NCI-H1694 (cell line): ENCODE results near the gene CABP2.
"Not testable (repeated sequence)": the region's sequence is repeated elsewhere in the genome, so short reads cannot be mapped to it uniquely, and the experiment has no call there.

Experiments used
- DNase-seq: peaks from one replicate; lab custom pipeline; 2025; lab: John Stamatoyannopoulos, UW

The CABP2 gene

DNA sequence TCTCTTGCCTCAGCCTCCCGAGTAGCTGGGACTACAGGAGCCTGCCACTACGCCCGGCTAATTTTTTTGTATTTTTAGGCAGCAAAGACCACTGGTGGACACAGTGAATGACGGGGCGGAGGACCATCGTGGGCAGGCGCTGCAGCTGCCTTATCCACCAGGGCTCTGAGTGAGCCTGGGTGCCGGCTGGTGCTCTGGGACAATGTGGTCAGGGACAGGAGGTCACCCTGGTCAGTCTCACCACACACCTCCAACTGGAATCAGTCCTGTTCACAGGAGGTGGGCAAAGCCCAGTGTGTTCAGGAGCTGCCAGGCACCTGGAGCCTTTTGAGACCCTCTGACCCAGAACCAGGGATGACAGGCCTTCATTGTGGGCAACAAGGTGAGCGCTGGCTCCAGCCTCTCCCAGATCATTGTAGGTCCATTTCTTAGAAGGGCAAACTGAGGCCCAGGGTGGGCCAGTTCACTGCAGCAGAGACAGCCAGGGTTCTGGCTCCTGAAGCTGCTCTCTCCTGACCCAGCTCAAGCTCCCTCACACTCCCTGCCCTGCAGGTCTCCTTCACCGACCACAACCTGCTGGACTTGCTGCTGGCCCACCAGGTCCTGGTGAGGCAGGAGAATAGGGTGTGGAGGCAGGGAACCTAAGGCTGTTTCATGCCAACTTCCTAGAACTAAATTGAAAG lies 15.7 kb upstream of the CABP2 start:
- no peak for DNase-seq

GRCh38 chr11:67538306-67538705 lies 15.1 kb upstream of the CABP2 start:
- no peak for DNase-seq

- no peak for DNase-seq
Observed at GRCh38 chr11:67535561-67535960, 12.3 kb upstream of the CABP2 start.

- DNase-seq = no peak
Observed at GRCh38 chr11:67534070-67534679, 10.9 kb upstream of the CABP2 start.

- DNase-seq = no peak
Observed at GRCh38 chr11:67532889-67533288, 9.6 kb upstream of the CABP2 start.

- DNase-seq = no peak
Observed at GRCh38 chr11:67530282-67530592, 7.0 kb upstream of the CABP2 start.

GRCh38 chr11:67528376-67528775 lies 5.1 kb upstream of the CABP2 start:
- DNase-seq = no peak

DNA sequence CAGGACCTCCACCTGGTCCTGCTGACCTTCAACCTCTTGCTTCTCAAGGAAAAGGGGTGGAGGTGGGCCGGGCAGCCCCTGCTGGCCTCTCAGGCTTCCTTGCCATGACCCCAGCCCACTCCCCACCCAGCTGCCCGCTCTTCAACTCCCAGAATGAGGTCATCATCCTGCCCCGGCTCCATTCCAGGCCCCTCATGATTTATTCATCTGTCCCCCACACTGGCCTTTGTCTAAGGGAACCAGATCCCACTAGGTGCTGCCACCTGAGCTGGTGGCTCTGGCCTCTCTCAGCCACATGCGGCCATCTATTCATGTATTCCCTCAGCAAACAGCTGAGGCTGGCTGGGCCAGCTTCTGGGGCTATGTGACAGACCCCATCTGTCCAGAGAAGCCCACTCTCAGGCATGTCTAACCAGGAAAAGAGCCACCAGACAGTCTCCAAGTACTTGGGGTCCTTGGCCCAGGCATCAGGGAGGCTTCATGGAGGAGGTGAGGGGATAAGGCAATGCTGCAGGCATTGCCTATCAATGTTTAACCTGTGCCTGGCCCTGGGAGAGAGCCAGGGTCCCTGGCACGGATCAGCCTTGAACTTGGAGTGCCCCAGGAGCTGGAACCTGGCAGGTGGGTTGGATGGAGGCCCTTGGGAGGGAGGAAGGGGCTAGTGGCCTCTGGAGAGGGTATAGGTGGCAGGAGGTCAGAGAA lies 2.2 kb upstream of the CABP2 start:
- no peak for DNase-seq

DNA sequence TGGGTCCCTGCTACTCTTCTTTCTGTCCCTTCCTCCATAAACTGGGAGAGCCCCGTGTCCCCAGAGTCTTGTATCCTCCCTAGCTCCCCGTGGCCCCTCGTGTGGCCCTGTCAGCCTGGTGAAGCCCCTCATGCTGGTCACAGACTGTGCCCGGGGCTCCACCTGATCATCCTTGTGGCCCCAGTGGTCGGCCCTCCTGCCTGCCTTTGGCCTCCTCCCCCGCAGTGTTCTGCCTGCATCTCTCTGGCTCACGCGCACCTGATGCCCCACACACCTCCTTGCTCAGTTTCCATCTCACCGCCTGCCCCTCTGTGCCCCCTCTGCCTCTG lies 1.2 kb upstream of the CABP2 start:
- no peak for DNase-seq

DNA sequence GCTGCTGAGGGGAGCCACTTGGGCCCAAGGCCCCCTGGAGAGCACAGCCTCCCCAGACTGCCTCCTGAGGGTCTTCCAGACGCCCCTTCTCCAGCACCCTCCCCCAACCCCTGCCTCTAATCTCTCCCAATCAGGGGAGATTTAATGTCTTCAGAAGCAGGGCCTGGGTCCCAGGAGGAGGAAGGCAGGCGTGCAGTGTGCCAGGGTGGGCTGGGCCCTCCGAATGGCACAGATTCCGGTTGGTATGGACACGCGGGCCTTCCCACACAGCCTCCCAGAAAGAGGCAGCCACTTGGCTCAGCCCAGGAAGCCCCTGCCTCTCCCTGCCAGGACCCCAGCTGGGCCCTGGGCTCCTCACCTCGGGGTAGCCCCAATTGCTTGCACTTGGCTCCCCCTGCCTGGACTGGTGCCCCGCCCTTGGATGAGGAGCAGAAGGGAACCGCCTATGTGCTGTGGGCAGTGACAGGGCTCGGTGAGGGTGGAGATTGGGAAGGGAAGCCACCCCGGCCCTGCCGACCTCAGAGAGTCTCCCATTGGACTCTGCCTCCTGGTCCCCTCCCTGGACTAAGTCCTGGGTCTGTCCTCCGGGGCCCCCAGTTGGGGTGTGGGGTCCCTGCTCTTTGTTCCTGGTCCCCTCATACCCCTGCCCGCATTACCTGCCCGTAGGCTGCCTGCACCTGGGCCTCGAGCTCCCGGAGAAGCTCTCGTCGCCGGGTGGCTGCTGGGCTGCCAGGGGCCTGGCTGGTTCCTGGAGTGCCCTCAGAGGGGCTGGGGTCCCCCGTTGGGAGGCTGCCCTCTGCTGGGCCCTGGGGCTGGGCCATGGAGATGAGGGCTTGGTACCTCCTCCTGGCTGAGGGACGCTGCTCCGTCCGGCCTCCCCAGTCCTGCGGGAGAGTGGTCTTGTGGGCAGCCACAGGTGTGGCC lies 572 bp upstream of the CABP2 start:
- DNase-seq = no peak

DNA sequence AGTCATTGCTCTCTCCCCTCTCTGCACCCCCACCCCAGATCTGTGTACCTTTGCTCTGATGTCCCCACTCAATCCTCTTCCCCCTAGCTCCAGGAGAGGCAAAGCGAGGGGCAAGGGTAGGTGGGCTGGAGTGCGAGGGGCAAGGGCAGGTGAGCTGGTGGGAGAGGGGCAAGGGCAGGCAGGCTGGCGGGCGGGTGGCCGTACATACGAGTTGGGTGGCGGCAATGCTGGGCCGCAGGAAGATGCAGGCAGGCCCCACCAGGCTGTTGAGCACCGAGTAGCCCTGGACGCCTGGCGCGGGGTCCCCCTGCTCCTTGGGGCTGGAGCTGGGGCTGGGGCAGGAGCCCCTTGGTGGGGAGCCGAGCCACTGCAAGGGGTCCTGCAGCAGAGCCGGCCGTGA lies 908 bp downstream of the CABP2 start:
- DNase-seq = no peak

DNA sequence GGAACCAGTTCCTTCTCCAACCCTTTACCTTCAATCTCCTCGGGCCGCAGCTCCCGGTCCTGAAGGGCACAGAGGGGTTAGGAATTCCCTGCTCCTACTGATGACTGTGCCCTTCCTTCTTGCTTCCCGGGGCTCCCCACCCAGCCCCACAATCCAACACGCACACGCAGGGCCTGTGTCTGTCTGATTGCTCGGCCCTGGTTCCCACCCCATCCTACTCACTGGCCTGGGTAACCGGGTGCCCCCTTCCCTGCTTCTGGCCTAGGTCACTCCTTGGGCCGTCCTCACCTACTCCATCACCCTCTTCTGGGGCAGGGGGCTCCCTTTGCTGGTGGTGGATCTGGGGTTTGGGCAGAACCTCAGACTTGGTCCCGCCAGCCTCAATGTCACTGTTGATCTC lies 1.3 kb downstream of the CABP2 start:
- no peak for DNase-seq

GRCh38 chr11:67520856-67521824 lies 2.1 kb downstream of the CABP2 start:
- no peak for DNase-seq

- no peak for DNase-seq
Observed at GRCh38 chr11:67519726-67520125, 3.5 kb downstream of the CABP2 start.

- DNase-seq = no peak
Observed at GRCh38 chr11:67517784-67518552, 5.3 kb downstream of the CABP2 start.

DNA sequence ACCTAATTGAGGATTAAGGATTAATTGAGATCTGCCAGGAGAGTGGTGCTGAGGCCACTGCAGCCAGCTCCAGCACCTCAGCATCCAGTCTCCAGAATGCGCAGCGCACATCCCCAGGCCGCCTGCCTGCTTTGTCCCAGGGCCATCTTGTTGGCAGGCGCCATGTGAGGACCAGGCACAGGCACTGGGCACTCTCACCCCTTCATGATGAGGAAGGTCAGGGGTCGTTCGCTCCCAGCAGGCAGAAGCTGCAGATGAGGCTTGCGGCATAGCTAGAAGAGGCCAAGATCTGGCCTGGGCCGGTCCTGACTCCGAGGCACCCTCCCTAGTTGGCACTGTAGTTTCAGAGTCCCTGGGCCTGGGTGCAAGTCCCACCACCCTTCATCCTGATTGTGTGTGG lies 6.4 kb downstream of the CABP2 start:
- DNase-seq = no peak

GRCh38 chr11:67514116-67514515 lies 9.1 kb downstream of the CABP2 start:
- DNase-seq = no peak

DNA sequence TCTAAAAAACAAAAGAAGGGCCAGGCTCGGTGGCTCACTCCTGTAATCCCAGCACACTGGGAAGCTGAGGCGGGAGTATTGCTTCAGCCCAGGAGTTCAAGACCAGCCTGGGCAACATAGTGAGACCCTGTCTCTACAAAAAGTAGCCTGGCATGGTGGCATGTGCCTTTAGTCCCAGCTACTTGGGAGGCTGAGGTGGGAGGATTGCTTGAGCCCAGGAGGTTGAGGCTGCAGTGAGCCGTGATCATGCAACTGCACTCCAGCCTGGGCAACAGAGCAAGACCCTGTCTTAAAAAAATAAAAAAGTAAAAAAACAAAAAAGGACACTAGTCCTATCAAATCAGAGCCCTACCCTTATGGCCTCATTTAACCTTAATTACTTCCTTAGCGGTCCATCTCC lies 11.7 kb downstream of the CABP2 start:
- DNase-seq = not testable (repeated sequence)

DNA sequence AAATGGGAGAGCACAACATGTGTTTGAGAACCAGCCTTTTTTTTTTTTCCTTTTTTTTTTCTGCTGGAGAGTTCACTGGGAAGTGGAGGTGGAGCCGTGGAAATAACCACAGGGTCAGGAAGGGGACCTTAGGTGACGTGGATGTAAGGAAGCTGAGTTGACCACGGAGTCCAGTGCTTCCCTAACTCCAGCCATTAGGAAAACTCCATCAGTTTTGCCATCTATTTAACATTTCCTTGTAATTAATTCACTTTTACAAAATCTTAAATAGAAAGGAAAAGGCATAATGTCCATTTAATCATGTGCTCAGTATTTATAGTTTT lies 13.3 kb downstream of the CABP2 start:
- no peak for DNase-seq

DNA sequence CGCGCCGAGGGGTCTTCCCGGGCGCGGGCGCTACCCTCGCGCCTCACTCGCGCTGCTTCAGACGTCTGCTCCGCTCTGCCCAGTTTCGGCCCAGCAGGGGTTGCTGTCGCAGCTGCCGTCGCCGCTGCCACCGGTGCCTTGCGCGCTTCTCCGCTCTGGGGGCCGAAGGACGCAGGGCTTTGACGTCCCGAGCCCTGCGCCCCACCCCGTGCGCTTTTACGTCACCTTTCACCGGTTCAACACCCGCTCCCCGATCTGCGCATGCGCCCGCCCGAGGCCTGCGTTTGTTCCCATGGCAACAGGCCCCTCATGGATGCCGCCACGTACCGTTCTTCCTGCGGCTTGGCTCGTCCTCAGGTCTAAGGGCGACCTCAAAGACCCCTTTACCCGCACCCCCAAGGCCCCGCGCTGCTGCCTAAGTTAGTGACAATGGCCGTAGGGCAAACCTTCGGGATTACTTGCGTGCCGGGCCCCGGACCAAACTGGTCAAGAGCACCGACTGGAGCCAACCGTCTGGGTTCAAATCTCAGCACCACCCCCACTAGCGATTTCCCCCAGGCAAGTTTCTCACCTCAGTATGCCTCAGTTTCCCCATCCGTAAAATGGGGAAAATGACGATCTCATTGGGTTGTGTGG lies 14.6 kb downstream of the CABP2 start:
- DNase-seq = peak; percentile 84
